Neural progenitor cell (in vitro differentiated cells): Measurements from ENCODE around the gene HABP2.

ENCODE experiments used
- EZH2 ChIP-seq: fragments of 200-600 bp; sonication (generic); IDR thresholded peaks from 2 replicates; pipeline ENCODE4 v1.6.1; 2017; ENCODE audit warnings: antibody characterized with exemption, mild to moderate bottlenecking, moderate library complexity
- EZH2phosphoT487 ChIP-seq: fragments of 200-600 bp; sonication (generic); IDR thresholded peaks from 2 replicates; pipeline ENCODE4 v1.6.1; 2017; ENCODE audit warnings: antibody characterized with exemption
- TF ChIP-seq, protein P1 (sequence below): fragments of 200-600 bp; sonication (generic); IDR thresholded peaks from 2 replicates; pipeline ENCODE4 v1.5.1; 2017; ENCODE audit warnings: antibody characterized with exemption, mild to moderate bottlenecking

DNA sequence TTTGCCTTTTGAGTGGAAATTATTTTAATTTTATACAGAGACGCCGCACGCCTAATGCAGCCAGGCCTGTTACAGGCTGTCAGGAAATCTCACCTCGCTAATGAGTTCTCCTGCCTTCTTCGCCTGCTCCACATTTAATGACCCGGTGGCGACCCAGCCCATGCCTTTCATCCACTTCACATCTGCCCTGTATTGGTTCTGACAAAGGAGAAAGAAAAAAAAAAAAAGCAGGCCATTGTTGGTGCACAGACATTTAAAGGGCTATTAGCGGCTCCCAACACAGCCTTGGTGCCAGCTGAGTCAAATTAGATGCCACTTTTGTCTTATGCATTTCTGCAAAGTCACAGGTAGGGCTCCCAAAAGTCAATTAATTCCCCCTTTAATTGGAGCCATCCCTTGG is 67.7 kb downstream of the HABP2 start:
- TF ChIP-seq EZH2 (no peak), EZH2phosphoT487 (peak; percentile 45)
- TF ChIP-seq, protein P1, sequence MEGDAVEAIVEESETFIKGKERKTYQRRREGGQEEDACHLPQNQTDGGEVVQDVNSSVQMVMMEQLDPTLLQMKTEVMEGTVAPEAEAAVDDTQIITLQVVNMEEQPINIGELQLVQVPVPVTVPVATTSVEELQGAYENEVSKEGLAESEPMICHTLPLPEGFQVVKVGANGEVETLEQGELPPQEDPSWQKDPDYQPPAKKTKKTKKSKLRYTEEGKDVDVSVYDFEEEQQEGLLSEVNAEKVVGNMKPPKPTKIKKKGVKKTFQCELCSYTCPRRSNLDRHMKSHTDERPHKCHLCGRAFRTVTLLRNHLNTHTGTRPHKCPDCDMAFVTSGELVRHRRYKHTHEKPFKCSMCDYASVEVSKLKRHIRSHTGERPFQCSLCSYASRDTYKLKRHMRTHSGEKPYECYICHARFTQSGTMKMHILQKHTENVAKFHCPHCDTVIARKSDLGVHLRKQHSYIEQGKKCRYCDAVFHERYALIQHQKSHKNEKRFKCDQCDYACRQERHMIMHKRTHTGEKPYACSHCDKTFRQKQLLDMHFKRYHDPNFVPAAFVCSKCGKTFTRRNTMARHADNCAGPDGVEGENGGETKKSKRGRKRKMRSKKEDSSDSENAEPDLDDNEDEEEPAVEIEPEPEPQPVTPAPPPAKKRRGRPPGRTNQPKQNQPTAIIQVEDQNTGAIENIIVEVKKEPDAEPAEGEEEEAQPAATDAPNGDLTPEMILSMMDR = no peak
